Stimulated activated naive CD4-positive, alpha-beta T cell treated with Interleukin-2 at 50 U/mL for 16 hours (primary cell): ENCODE results near the gene SP3.

Source experiments
- DNase-seq: peaks from one replicate; lab custom pipeline; 2025; lab: John Stamatoyannopoulos, UW

Gene SP3

GRCh38 chr2:173965372-173966025 lies at the start of gene SP3:
TSS of gene SP3 (minus strand) at chr2:173965373. CDS start at chr2:173965171, 202 bp downstream.
- DNase-seq: peak; percentile 96

GRCh38 chr2:174014699-174015070 lies 49.5 kb upstream of the SP3 start:
- no peak for DNase-seq

GRCh38 chr2:174014011-174014698 lies 49.0 kb upstream of the SP3 start:
- no peak for DNase-seq

GRCh38 chr2:174013315-174013751 lies 48.2 kb upstream of the SP3 start:
- no peak for DNase-seq

GRCh38 chr2:174012347-174013314 lies 47.5 kb upstream of the SP3 start:
- DNase-seq: peak; percentile 5

GRCh38 chr2:174011796-174012195 lies 46.6 kb upstream of the SP3 start:
- no peak for DNase-seq

- no peak for DNase-seq
Measured at GRCh38 chr2:174011173-174011572, 46.0 kb upstream of the SP3 start.

- no peak for DNase-seq
Measured at GRCh38 chr2:174009488-174010223, 44.5 kb upstream of the SP3 start.

- DNase-seq: no peak
Measured at GRCh38 chr2:174008720-174009119, 43.5 kb upstream of the SP3 start.

GRCh38 chr2:174007010-174007409 lies 41.8 kb upstream of the SP3 start:
- DNase-seq: no peak

GRCh38 chr2:174005801-174006419 lies 40.7 kb upstream of the SP3 start:
- no peak for DNase-seq

- no peak for DNase-seq
Measured at GRCh38 chr2:174004905-174005605, 39.9 kb upstream of the SP3 start.

- DNase-seq: no peak
Measured at GRCh38 chr2:174003720-174004695, 38.8 kb upstream of the SP3 start.

- DNase-seq: no peak
Measured at GRCh38 chr2:174002679-174003078, 37.5 kb upstream of the SP3 start.

GRCh38 chr2:174001107-174001506 lies 35.9 kb upstream of the SP3 start:
- no peak for DNase-seq

- DNase-seq: no peak
Measured at GRCh38 chr2:173999724-174000123, 34.6 kb upstream of the SP3 start.

GRCh38 chr2:173999272-173999671 lies 34.1 kb upstream of the SP3 start:
- no peak for DNase-seq

- no peak for DNase-seq
Measured at GRCh38 chr2:173998386-173998785, 33.2 kb upstream of the SP3 start.

- no peak for DNase-seq
Measured at GRCh38 chr2:173997753-173998152, 32.6 kb upstream of the SP3 start.

GRCh38 chr2:173997269-173997668 lies 32.1 kb upstream of the SP3 start:
- no peak for DNase-seq
